Astrocyte (in vitro differentiated cells and primary cell): ENCODE measurements around the gene DCLK2.

Experiments
- EZH2 ChIP-seq: IDR thresholded peaks from 2 replicates; pipeline ENCODE4 v1.6.1; 2012; ENCODE audit warnings: mild to moderate bottlenecking, low read length, inconsistent platforms; ENCODE audit not compliant: insufficient read depth
- TF ChIP-seq, protein P1 (sequence below): IDR thresholded peaks from 2 replicates; pipeline ENCODE4 v1.5.1; 2011; ENCODE audit warnings: low read depth, mild to moderate bottlenecking, inconsistent platforms, low read length, moderate library complexity; ENCODE audit not compliant: insufficient read depth

DNA sequence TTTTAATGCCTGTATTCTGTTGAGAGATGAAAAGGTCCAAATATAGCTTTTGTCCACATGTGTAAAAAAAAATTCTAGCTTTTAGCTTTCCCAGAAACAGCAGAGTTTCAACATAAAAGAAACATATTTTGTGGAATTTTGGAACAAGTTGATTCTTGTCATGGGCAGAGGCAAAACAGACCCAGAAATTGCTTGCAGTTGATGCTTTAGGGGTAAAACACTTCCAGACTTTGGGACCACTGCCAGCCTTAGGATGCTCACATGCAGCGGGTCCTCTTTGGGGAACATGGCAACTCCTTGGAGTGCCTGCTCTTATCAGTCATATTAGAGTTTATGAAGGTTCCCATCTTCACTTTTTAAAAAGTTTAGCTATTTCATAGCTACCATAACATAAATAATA lies 30.4 kb downstream of the DCLK2 start:
- TF ChIP-seq, protein P1, sequence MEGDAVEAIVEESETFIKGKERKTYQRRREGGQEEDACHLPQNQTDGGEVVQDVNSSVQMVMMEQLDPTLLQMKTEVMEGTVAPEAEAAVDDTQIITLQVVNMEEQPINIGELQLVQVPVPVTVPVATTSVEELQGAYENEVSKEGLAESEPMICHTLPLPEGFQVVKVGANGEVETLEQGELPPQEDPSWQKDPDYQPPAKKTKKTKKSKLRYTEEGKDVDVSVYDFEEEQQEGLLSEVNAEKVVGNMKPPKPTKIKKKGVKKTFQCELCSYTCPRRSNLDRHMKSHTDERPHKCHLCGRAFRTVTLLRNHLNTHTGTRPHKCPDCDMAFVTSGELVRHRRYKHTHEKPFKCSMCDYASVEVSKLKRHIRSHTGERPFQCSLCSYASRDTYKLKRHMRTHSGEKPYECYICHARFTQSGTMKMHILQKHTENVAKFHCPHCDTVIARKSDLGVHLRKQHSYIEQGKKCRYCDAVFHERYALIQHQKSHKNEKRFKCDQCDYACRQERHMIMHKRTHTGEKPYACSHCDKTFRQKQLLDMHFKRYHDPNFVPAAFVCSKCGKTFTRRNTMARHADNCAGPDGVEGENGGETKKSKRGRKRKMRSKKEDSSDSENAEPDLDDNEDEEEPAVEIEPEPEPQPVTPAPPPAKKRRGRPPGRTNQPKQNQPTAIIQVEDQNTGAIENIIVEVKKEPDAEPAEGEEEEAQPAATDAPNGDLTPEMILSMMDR, result no peak
- TF ChIP-seq EZH2, result no peak
